Stomach (tissue), 9 donors: Measurements from ENCODE around the gene DNAJC22. TPM values are rescaled to one million over a fixed set of nuclear protein-coding genes. Genes with fewer than 3 reads are reported as not detected.
"Not testable (repeated sequence)": the region's sequence is repeated elsewhere in the genome, so short reads cannot be mapped to it uniquely, and the experiment has no call there.

Experiments
- DNase-seq, 2 donors: peaks; one replicate each; pipeline versions ENCODE4 v3.0.0 to v3.0.0-alpha.2; 2013 to 2019
- H3K27ac ChIP-seq, 5 donors: fragments of 200-600 bp in 4 of 5; sonication (generic) in 4 of 5; one replicate each; pipeline ENCODE4 v1.5.1; 2013 to 2019; ENCODE audit warnings: mild to moderate bottlenecking in 1 of 5, moderate library complexity in 1 of 5
- H3K27me3 ChIP-seq, 3 donors: fragments of 200-600 bp; sonication (generic); one replicate each; pipeline ENCODE4 v1.5.1; 2017 to 2019; ENCODE audit warnings: mixed run types in 1 of 3
- H3K36me3 ChIP-seq, 4 donors: fragments of 200-600 bp; sonication (generic); 1 replicate in 3 of 4; 2 replicates in 1 of 4; pipeline ENCODE4 v1.5.1; 2016 to 2019
- H3K4me1 ChIP-seq, 4 donors: fragments of 200-600 bp; sonication (generic); one replicate each; pipeline ENCODE4 v1.5.1; 2016 to 2019
- H3K4me3 ChIP-seq, 4 donors: fragments of 200-600 bp; sonication (generic) in 3 of 4; one replicate each; pipeline ENCODE4 v1.5.1; 2016 to 2019; ENCODE audit warnings: mild to moderate bottlenecking in 1 of 4
- H3K9me3 ChIP-seq, 4 donors: fragments of 200-600 bp; sonication (generic); one replicate each; pipeline ENCODE4 v1.5.1; 2016 to 2019
- CTCF ChIP-seq, 7 experiments: fragments of 450-650 bp in 4 of 7; fragments of 200-600 bp in 3 of 7; sonication (generic) in 3 of 7; IDR thresholded peaks; one replicate each; pipeline ENCODE4 v1.5.1; 2016 to 2019; ENCODE audit warnings: antibody characterized with exemption in 7 of 7, control low read depth in 2 of 7, mild to moderate bottlenecking in 1 of 7
- EP300 ChIP-seq: sonication (generic); formaldehyde crosslinking; IDR thresholded peaks from one replicate; pipeline ENCODE4 v1.6.1; 2017; ENCODE audit warnings: antibody characterized with exemption
- POLR2A ChIP-seq, 4 donors: fragments of 450-650 bp; IDR thresholded peaks; one replicate each; pipeline ENCODE4 v1.6.1; 2016; ENCODE audit warnings: antibody characterized with exemption in 4 of 4, control low read depth in 2 of 4, mild to moderate bottlenecking in 1 of 4, moderate library complexity in 1 of 4
- POLR2AphosphoS5 ChIP-seq, 3 donors: sonication (generic); formaldehyde crosslinking; IDR thresholded peaks; one replicate each; pipeline ENCODE4 v1.6.1; 2016; ENCODE audit warnings: antibody characterized with exemption in 3 of 3
- WGBS, 5 donors: extraction: QIAGEN DNeasy Blood & Tissue Kit in 3 of 5; methylation state at CpG; one replicate each; pipeline versions ENCODE4 v1.1.5 to v1.1.7; 2013 to 2018; 5-methylcytosine and 5-hydroxymethylcytosine counted together
- intact Hi-C: fragments of 100-400 bp; cut with DNase I; formaldehyde crosslinking; loops from one replicate; pipeline ENCODE4 v1.15.1; 2023; ENCODE audit warnings: low total_unique reads
- polyA plus RNA-seq, 3 donors: library from polyadenylated mRNA; stranded (reverse); fragments of 200-250 nt; gene quantifications; one replicate each; pipeline ENCODE4 v1.2.3, GENCODE V29; 2013
- total RNA-seq, 5 donors: library from RNA; depleted of rRNA; stranded (reverse); fragments of >200 nt; gene quantifications; one replicate each; pipeline versions ENCODE4 v1.1.0 to v1.2.3, GENCODE V29; 2014 to 2016
- donor health status: healthy with polysubstance abuse.
- donor health status: Bipolar disorder and iron deficiency.
- donor health status: healthy.

Gene DNAJC22
- total and polyA plus RNA-seq, 8 donors = 1.5 to 54.7 (median 3.1) TPM; not detected in 1

GRCh38 chr12:49304161-49304560 lies 42.5 kb upstream of the DNAJC22 start:
- Histone ChIP-seq H3K4me1 (no peaks in the 10 kb centered on the region), H3K27me3 (peaks cover 0 to 54% (median under 1%) of the 10 kb centered on the region in 3 donors), H3K27ac (no peak overlapping the region), H3K4me3 (no peak overlapping the region), H3K36me3 (no peaks in the 10 kb centered on the region), H3K9me3 (no peaks in the 10 kb centered on the region)
- DNase-seq = no peak
- TF ChIP-seq POLR2A (IDR thresholded peaks at IDR 0.05) (no peak), POLR2AphosphoS5 (IDR thresholded peaks at IDR 0.05) (no peak)
- WGBS, 5 donors = 61 to 82% (median 72%) methylated on average over 2 of the region's 2 CpGs
- intact Hi-C loops = no loop called here

GRCh38 chr12:49305762-49306510 lies 40.8 kb upstream of the DNAJC22 start:
- 52 to 69% (median 65%) methylated on average over 6 of the region's 6 CpGs for WGBS, 5 donors
- no peak for TF ChIP-seq CTCF (IDR thresholded peaks at IDR 0.05)
- no peak for TF ChIP-seq EP300
- no peak for TF ChIP-seq POLR2A (IDR thresholded peaks at IDR 0.05)
- no peak for TF ChIP-seq POLR2AphosphoS5 (IDR thresholded peaks at IDR 0.05)

GRCh38 chr12:49309386-49309785 lies 37.3 kb upstream of the DNAJC22 start:
- Histone ChIP-seq H3K36me3 (no peaks in the 10 kb centered on the region), H3K4me1 (no peaks in the 10 kb centered on the region), H3K9me3 (no peaks in the 10 kb centered on the region), H3K27me3 (peaks cover 0 to 25% (median 0%) of the 10 kb centered on the region in 3 donors), H3K4me3 (no peak overlapping the region), H3K27ac (no peak overlapping the region)
- WGBS, 5 donors = 83 to 88% (median 86%) methylated on average over 7 of the region's 7 CpGs
- no peak for DNase-seq
- intact Hi-C loops = no loop called here
- no peak for TF ChIP-seq EP300
- TF ChIP-seq POLR2A (IDR thresholded peaks at IDR 0.05) = no peak
- no peak for TF ChIP-seq POLR2AphosphoS5 (IDR thresholded peaks at IDR 0.05)
- no peak for TF ChIP-seq CTCF (IDR thresholded peaks at IDR 0.05)

More at GRCh38 chr12:49305762-49306510, 40.8 kb upstream of the DNAJC22 start:
- Histone ChIP-seq H3K4me3 (no peak overlapping the region), H3K9me3 (no peaks in the 10 kb centered on the region), H3K4me1 (no peaks in the 10 kb centered on the region), H3K27ac (no peak overlapping the region), H3K36me3 (no peaks in the 10 kb centered on the region), H3K27me3 (peaks cover 0 to 47% (median 0%) of the 10 kb centered on the region in 3 donors)
- no peak for DNase-seq
- intact Hi-C loops = no loop called here

GRCh38 chr12:49310451-49311000 lies 36.2 kb upstream of the DNAJC22 start:
- H3K36me3 ChIP-seq, H3K27ac ChIP-seq, H3K9me3 ChIP-seq, intact Hi-C loops, H3K4me3 ChIP-seq, H3K4me1 ChIP-seq, DNase-seq: not testable (repeated sequence)
- WGBS, 5 donors = 34 to 75% (median 69%) methylated on average over 1 to 2 of the region's 3 CpGs
- H3K27me3 ChIP-seq = peaks cover 0 to 22% (median 0%) of the 10 kb centered on the region in 3 donors

- Histone ChIP-seq H3K9me3 (no peaks in the 10 kb centered on the region), H3K4me1 (no peaks in the 10 kb centered on the region), H3K27ac (no peak overlapping the region), H3K4me3 (no peak overlapping the region), H3K36me3 (no peaks in the 10 kb centered on the region), H3K27me3 (peaks cover 0 to 13% (median 0%) of the 10 kb centered on the region in 3 donors)
- DNase-seq = no peak
- WGBS, 5 donors = 83 to 92% (median 87%) methylated on average over 1 of the region's 1 CpG
- no peak for TF ChIP-seq POLR2A (IDR thresholded peaks at IDR 0.05)
- no peak for TF ChIP-seq POLR2AphosphoS5 (IDR thresholded peaks at IDR 0.05)
- no peak for TF ChIP-seq CTCF (IDR thresholded peaks at IDR 0.05)
- TF ChIP-seq EP300 = no peak
- intact Hi-C loops = no loop called here
These were observed 31.9 kb upstream of the DNAJC22 start for GRCh38 chr12:49314811-49315210.

- H3K27me3 ChIP-seq, intact Hi-C loops: not testable (repeated sequence)
- WGBS, 5 donors = 93 to 97% (median 96%) methylated on average over 10 of the region's 10 CpGs
These were observed 29.6 kb upstream of the DNAJC22 start for GRCh38 chr12:49317118-49317517.

GRCh38 chr12:49320411-49321103 lies 26.1 kb upstream of the DNAJC22 start:
- H3K4me3 ChIP-seq, intact Hi-C loops, H3K27me3 ChIP-seq, H3K36me3 ChIP-seq, H3K27ac ChIP-seq, H3K9me3 ChIP-seq, DNase-seq: not testable (repeated sequence)
- H3K4me1 ChIP-seq = peaks cover 12 to 21% (median 15%) of the 10 kb centered on the region in 4 donors
- WGBS, 5 donors = 89 to 93% (median 93%) methylated on average over 9 of the region's 9 CpGs

More at GRCh38 chr12:49317118-49317517, 29.6 kb upstream of the DNAJC22 start:
- H3K9me3 ChIP-seq, DNase-seq, H3K27ac ChIP-seq, H3K4me3 ChIP-seq, H3K36me3 ChIP-seq, H3K4me1 ChIP-seq: not testable (repeated sequence)
